ENCODE data around the gene MTSS2.
"Not testable (repeated sequence)": the region's sequence is repeated elsewhere in the genome, so short reads cannot be mapped to it uniquely, and the experiment has no call there.

The MTSS2 gene

DNA sequence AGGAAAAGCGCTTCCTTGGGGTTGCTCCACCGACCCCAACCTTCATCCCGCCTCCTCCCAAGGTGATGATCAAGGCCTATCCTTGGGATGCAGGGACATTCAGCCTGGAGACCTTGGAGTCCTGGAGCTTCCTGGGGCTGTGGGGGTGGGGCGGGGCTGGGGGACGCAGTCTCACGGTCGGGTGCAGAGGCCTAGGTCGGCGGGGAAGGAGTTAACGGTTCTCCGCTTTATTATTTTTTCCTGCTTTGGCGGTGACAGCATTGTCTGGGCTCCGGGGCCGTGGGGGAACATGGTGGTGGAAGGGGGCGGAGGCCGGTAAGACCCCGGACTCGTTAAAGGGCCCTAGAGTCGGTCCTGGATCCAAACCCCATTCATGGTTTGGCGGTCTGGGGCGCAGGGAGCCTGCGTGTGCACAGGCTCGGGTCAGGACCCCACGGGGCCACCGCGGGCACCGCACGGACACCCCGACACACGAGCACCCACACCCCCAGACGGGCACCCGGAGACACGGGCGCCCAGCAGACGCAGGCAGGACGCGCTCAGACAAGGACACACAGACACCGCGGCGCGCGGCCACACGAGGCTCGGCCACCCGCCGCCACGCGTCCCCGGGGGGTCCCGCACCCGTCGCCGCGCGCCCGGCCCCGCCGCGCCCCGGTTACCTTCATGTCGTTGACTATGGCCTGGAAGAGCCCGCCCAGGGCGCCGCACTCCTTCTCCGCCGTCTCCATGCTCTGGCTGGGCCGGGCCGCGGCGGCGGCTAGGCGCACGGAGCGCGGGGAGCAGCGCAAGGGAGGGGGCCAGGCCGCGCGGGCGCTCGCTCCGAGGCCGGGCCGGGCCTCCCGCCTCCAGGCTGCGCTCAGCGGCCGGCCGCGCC, 554 bp downstream of the MTSS2 start:
- peak; percentile 30 for DNase-seq (ENCODE audit: low spot score)

DNA sequence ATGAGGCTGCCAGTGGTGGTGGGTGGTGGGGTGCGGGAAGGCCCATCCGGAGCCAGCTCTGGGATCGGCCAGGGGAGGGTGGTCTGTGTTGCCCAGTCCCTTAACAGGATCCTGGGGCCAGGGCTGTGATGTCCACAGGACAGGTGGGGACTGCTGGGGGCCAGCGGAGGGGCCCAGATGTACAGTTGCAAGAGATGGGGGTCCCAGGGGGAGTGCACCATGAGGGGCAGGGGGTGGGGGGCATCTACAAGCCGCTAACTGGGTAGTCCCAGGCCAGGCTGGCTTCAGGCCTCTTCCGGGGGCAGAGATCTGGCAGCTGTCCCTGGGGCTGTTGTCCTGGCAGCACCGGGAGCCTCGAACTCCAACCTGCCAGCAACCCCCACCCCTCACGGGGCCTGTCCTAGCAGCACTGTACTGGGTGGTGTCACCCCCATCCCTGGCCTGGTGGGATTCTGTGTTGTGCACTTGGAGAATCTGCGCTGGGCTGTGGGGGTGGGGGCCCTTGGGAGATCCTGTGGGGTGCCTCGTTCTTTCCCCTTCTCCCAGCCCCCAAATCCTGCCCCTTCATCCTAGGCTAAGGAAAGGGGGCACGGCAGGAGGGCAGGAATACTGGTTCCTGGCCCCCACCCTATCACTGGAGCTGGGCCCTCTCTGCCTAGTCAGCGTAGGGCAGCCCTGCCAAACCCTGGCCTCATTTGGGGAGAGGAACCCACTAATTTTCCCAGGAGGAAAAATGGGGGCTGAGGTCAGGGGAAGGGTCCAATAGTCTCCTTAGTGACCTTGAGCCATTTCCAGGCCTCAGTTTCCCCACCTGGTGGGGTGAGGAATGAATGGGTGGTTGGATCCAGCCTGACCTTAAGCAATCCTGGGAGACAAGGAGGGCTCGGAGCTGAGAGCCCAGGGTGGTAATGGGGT, 1.4 kb downstream of the MTSS2 start:
- no peak for DNase-seq (ENCODE audit: low spot score)

DNA sequence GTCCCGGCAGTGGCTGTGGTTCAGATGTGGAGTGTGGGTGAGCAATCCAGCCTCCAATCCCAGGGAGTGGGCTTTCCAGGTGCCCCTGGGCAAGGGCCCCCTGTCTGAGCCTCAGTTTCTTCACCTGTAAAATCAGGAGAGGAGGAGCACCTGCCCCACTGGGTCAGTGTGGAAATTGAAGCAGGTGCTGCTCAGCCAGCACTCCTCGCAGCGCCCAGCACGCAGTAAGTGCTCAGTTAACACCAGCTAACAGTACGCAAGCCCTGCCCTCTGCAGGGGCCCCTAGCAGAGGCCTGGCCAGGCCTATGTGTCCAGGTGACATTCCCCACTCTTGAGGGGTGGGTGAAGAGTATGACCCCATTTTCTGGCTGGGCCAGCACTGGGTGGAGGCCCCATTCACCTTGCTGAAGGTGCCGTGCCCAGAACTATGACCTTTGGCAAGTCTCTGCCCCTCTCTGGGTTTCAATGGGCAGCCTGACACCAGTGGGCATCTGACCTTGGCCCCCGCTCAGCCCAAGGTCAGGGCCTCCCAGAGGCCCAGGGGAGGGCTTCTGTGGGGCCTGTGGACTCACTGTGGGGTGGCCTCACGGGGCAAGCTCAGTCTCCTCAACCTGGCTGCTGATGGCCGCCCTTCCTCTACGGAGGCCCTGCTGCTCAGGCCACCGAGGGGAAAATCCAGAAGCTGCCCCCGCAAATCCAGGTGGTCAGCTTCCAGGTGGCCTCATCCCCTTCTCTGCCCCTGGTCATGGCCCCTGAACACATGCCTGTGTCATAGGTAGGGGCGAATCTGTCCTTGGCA, 2.5 kb downstream of the MTSS2 start:
- no peak for DNase-seq (ENCODE audit: low spot score)

DNA sequence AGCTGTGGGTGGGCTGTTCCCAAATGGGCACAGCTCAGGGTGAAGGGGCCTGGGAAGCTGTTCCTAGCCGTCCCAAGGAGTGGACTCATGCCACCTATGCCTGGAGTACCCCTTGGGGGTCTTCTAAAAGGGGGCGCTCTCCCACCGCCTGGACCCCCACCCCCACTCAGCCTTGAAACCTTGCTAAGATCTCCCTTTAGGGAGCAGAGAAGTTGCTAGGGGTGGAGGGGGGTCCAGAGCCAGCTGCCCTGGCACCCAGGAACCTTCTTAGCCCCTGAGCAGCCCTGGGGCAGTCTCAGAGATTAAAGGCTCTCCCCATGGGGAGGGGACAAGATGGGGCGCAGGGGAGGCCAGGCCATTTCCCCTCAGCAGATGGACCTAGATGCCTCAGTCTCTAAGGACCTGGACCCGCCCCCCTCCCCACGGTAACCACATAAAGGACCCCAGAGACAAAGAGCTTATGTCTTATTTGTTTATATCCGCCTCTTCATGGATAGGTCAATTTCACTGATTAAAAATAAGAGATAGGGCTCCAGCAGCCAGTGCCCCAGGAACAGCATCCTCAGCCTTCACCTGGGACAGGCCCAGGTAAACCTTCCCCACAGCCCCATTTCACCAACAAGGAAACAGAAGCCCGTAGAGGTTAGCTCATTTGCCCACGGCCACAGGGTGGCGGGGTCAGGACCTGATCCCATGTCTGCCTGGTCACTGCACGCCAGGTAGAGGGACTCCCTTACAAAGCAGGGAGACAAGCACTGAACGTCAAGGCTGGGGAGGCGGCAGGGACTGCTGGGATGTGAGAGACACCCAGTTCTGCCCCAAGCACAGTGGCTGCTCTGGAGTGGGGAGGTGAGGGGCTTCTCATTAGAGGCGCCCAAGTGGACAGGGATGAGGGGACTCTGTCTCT, 3.4 kb downstream of the MTSS2 start:
- DNase-seq (ENCODE audit: low spot score): no peak

DNA sequence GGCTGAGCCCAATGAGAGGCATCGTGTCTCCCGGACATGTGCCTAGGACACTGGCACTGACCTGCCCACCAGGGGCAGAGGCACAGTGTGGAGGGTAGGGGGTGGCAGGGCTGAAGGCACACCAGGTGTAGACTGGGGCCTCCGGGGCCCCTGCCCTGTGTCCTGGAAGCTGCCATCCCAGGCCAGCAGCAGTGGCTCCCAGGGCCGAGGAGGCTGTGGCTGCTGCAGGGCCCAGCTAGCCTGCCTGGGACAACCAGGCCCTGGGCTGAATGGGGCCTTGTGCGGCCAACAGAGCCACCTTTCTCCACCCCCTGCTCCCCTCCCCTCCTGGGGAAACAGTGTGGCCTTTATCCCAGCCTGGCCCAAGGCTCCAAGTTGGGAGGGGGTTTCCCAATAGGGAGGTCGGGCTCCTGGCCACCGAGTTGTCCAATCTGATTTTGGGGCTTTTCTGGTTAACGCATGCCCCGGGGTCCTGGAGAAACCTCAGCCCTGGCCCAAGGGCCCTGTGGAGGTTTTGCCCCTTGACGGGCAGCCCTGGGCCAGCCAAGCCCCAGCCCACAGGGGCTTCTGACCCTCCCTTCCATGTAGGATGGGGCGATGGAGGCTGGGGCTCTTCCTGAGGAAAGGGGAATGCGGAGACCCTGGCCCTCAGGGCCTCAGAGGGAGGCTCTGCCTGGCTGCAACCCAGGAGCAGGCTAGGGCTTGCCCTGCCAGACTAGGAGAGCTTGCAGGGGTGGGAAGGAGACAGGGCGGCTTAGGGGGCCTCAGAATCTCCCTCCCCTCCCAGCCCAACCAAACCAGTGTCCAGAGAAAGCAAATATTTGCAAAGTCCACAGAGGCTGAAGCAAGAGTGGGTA, 4.2 kb downstream of the MTSS2 start:
- no peak for DNase-seq (ENCODE audit: low spot score)

DNA sequence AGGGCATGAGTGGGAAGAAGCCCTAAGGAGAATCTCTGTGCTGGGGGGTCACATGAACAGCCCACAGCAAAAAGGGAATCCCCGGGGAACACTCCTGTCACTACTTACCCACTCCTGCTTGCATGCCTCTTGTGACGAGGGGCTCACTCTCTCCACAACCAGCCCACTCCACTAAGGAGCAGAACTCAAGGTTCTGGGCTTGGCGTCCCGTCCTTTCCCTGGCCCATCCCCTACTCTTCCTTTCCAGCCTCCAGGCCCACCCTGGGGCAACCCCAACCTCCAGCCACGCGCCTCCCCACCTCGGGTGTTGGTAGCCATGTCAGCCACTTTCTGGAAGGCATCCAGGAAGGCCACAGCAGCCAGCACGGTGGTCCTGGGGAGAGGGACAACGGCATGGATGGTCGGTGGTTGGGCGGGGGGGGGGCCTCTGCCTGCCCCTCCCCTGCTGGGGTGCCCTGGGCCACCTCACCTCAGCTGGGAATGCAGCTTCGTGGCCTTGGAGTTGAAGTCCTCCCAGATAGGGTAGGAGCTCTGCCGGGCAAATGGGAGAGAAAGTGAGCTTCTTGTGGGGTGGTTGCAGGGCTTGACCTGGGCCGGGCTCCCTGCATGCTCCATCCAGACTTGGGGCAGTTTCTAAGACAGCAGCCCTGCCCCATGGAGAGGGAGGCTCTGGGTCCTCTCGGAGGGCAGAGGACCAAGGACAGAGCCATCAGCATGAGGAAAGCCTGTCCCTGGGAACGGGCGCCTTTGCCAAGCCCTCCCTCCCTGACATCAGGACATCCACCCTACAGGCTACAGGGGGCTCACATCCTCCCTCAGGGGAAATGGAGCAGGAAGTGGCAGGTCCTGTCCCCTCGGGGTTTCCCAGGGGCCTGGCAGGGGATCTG, 5.1 kb downstream of the MTSS2 start:
- no peak for DNase-seq (ENCODE audit: low spot score)

DNA sequence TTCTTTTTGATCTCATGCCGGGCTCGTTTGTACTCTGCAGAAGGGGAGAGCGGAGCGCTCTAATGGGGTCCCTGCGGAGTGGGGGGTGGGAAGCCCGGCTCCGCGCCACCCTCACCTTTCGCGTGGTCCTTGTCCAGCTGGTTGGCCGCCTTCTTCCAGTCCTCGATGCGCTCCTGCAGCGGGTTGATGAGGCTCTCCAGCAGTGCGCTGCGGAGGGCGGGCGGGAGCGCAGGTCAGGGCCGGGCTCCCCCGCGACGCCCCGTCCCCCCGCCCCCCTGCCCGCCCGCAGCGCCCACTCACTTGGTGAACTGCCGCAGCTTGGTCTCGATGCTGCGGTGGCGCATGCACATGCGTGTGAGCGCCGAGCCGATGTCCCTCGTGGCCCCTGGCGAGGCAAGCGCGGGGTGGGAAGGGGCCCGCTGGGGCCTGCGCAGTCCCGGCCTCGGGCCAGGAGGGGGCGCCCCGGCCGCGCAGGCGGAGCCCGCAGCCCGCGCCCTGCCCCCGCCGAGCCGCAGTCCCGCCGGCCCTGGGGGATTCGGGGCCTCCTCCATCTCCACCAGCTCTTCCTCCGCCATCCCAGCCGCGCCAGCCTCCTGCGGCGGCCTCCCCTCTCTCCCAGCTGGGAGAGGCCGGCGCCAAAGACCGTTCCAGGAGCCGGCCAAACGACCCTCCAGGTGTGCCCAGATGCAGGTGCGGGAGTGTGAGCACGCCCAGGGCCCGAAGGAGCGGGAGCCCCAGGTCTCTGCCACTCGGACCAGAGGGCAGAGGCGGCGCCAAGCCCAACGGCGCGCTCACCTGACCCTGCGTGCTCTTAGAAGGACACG, 6.0 kb downstream of the MTSS2 start:
- no peak for DNase-seq (ENCODE audit: low spot score)

DNA sequence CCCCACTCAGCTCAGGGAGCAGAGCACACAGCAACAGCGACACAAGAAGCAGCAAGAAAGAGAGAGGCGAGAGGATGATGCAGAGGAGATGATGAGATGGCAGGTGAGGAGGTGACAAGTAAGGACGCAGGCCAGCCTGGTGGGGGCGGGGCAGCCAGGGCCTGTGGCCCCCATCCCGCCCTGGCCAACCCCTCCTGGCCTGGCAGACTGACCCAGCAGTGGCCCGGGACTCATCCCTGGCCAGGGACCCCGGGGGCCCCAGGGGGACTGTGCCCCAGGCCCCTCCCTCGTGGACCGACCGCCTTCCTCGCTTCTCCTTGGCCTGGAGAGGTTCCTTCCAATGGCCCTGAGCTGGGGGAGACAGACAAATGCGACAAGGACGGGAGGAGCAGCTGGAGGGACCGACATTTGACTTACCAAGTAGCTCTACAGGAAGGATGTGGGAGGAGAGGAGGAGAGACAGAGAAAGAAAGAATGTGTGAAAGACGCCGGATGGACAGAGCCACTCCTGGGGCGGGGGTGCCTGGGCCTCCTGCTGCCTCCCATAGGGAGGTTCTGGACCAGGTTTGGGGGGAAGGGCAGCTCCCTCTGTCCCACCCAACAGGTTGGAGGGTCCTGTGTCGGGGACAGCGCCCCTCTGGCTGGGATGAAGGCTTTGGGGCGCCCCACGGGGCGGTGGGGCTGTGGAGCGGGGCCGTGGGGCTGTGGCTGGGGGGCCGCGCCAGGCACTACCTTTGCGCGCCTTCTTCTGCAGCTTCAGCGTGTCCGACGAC, 6.8 kb downstream of the MTSS2 start:
- no peak for DNase-seq (ENCODE audit: low spot score)

DNA sequence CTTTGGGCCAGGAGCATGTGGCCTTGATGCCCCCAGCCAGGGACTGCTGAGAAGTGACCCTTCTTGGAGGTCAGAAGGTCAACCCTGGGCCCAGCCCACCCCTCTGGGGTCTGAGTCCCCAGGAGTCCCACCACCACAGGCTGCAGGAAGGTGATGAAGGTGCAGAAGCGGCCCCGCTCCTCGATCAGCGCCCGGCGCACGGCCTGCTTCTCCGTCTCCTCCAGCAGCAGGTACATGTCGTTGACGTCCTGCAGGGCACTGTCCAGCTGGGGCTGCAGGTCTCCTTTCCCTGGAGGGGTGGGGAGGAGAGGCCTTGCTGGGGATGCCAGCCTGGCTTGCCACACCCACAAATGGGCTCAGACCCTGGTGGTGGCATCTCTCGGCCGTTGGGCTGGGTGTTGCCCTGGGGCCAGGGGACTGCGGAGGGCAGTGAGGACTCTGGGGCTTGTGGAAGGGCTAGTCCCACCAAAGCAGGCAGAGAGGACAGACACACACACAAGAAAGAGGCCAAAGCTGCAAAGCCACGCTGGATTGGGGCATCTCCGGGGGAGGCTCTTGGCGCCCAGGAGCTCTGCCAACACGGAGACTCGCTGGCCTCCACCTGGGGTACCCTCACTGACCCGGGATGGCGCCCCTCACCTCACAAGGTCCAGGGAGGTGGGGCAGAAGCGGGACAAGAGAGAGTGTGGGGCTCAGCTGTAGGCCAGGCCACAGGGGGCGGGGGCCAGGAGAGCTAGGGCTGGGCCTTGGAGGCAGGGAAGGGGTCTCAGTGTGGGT, 7.5 kb downstream of the MTSS2 start:
- DNase-seq (ENCODE audit: low spot score): no peak

DNA sequence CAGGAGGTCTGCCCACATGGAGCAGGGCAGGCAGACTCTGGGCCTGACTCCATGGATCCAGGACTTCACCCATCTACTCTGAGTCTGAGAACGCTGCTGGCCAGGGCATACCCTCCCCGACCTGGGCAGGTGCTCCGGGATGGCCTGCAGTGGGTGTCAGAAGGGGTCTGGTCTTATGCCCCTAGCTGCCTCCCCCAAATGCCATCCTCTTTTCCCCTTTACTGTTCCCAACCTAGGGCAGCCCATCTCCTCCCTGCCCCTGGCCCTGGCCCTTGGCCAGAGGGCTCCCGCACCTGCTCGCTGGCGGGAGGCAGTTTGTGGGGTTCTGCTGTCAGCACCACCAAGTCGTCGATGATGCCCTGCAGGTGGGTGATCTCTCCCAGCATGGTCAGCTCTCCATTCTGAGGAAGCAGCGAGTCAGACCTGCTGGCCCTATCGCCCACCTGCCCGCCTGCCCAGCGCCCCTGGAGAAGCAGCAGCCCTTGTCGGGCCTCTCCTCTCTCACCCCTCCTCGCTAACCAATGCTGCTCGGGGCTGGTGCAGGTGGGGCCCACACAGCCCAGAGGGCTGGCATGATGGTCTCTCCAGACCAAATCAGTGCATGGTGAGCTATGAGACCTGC, 8.2 kb downstream of the MTSS2 start:
- no peak for DNase-seq (ENCODE audit: low spot score)

DNA sequence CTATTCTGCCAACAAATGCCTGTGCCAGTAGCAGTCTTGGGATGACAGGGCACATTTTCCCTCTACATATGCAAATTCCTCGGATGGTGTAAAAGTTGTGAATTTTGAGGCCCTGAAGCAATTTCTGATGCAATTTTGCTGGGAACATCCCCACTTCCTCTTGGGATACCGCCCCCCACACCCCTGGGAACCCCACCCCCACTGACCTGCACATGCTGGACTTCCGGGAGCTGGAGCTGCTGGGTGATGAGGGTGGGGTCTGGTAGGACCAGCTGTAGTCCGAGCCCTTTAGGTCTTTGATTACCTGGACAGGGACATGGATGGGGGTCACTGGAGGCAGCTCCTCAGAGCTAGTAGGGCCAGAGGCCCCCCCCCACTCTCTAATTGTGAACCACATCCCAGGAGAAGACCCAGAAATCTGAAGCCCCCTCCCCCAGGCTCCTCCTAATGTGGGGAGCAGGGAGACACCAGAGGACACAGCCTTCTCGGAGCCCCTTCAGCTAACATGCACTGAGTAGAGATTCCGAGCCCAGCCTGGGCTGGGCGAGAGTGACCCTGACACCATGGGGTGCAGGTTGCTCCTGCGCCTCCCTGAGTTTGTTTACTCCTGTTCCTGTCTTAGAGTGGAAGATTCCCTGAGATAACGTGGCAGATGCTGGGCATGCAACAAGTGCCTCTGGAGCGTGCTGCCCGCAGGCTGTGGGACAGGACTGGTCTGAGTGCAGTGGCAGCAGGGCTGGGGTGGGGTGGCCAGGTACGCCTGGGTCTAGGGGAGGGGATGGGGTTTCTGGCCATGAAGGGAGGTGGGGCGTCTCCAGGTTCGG, 9.0 kb downstream of the MTSS2 start:
- no peak for DNase-seq (ENCODE audit: low spot score)

DNA sequence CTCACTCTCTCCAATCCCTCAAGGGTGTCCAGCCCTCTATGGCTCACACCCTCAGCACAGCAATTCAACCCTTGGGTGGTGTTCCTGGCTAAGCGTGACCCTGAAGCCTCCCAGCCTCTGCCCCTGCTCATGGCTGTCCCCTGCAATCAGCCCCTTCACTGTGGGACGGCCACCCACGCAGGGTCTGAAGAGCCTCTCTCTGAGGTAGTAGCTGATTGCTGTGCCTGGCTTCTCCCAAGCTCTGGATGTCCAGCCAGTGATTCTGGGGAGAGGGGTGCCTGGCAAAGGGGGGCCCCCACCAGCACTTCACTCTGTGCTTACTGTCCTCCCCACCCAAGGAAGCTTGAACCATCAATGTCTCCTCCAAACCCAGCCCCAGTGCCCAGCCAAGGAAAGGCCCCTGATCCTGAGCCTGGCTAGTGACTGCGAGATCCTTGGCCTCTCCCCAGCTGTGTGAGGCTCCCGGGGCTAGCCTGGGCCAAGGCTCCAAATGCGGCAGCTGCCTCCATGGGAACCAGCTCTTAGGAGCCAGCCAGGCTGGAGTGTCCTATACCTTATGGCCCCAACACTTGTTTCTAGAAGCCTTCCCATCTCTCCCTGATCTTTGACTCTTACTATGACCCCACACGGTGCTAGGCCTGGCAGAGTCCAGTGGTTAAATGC, 9.9 kb downstream of the MTSS2 start:
- DNase-seq (ENCODE audit: low spot score): no peak

DNA sequence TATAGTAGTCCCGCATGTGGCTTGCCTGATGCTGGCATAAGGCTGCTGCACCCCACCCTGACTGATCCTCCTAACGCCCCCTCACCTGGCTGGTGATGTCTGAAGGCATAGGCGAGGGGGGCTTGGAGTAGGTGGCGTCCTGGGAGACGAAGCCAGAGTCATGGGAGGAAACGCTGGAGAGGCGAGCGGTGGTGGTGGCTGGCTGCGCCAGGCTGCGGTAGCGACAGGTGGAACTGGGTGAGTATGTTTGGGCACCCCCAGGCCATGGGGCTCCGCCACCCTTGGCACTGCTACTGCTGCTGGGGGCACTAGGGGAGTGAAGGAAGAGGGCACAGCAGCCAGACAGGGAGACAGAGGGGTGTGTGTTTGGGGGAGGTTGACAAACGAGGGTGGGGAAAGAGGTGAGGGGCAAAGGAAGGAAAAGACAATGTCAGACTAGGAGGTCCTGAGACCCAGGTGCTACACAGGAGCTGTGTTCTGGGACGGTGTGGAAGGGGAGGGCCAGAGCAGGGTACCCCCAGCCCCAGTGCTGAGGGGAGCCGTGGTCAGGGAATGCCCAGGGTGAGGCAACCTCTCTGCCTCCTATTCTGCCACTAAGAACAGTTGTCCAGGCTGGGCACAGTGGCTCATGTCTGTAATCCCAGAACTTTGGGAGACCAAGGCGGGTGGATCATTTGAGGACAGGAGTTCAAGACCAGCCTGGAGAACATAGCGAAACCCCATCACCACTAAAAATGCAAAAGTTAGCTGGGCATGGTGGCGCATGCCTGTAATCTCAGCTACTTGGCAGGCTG, 11.4 kb downstream of the MTSS2 start:
- DNase-seq (ENCODE audit: low spot score): no peak

DNA sequence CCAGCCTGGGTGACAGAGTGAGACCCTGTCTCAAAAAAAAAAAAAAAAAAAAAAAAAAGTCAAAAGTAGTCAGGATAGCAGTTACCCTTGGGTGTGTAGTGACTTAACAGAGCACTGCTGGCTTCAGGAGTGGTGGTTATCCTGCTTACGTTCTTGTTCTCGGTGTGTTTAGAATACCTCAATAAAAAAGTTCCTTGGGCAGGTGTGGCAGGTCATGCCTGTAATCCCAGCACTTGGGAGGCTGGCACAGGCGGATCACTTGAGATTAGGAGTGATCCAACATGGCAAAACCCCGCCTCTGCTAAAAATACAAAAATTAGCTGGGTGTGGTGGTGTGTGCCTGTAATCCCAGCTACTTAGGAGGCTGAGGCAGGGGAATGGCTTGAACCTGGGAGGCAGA, 14.9 kb downstream of the MTSS2 start:
- DNase-seq (ENCODE audit: low spot score): not testable (repeated sequence)

Measured in RKO (cell line).